ENCODE data around the gene GPR176.

The GPR176 gene

GRCh38 chr15:39799552-39800011 lies 120.5 kb downstream of the GPR176 start:
- DNase-seq: no peak

GRCh38 chr15:39798382-39798781 lies 121.7 kb downstream of the GPR176 start:
- no peak for DNase-seq

- no peak for DNase-seq
Observed at GRCh38 chr15:39797407-39797806, 122.7 kb downstream of the GPR176 start.

- DNase-seq: no peak
Observed at GRCh38 chr15:39796601-39797000, 123.5 kb downstream of the GPR176 start.

- no peak for DNase-seq
Observed at GRCh38 chr15:39795486-39795885, 124.6 kb downstream of the GPR176 start.

GRCh38 chr15:39794954-39795353 lies 125.1 kb downstream of the GPR176 start:
- no peak for DNase-seq

- no peak for DNase-seq
Observed at GRCh38 chr15:39793923-39794322, 126.1 kb downstream of the GPR176 start.

GRCh38 chr15:39792844-39793335 lies 127.2 kb downstream of the GPR176 start:
- DNase-seq: no peak

- no peak for DNase-seq
Observed at GRCh38 chr15:39792025-39792843, 127.8 kb downstream of the GPR176 start.

GRCh38 chr15:39789736-39790135 lies 130.3 kb downstream of the GPR176 start:
- DNase-seq: no peak

GRCh38 chr15:39788800-39789565 lies 131.1 kb downstream of the GPR176 start:
- DNase-seq: no peak

GRCh38 chr15:39788108-39788507 lies 132.0 kb downstream of the GPR176 start:
- DNase-seq: no peak

GRCh38 chr15:39787479-39787878 lies 132.6 kb downstream of the GPR176 start:
- DNase-seq: no peak

GRCh38 chr15:39786447-39787056 lies 133.5 kb downstream of the GPR176 start:
- peak; percentile 74 for DNase-seq

GRCh38 chr15:39785841-39786240 lies 134.2 kb downstream of the GPR176 start:
- DNase-seq: no peak

- DNase-seq: no peak
Observed at GRCh38 chr15:39785139-39785538, 134.9 kb downstream of the GPR176 start.

GRCh38 chr15:39784638-39785037 lies 135.4 kb downstream of the GPR176 start:
- no peak for DNase-seq

- DNase-seq: no peak
Observed at GRCh38 chr15:39784125-39784524, 135.9 kb downstream of the GPR176 start.

- no peak for DNase-seq
Observed at GRCh38 chr15:39783244-39783820, 136.7 kb downstream of the GPR176 start.

GRCh38 chr15:39782441-39783138 lies 137.5 kb downstream of the GPR176 start, which contains the start of gene FSIP1:
TSS of gene FSIP1 (minus strand) at chr15:39782841. CDS start at chr15:39776524, 6,317 bp downstream.
- DNase-seq: peak; percentile 96

GRCh38 chr15:39781967-39782302 lies 138.1 kb downstream of the GPR176 start:
- DNase-seq: no peak

Measured in NCI-H82 (cell line).